SJCRH30 (cell line): ENCODE measurements around the gene PLCL1. TPM values are rescaled to one million over a fixed set of nuclear protein-coding genes. Genes with fewer than 3 reads are reported as not detected.
"Not testable (repeated sequence)": the region's sequence is repeated elsewhere in the genome, so short reads cannot be mapped to it uniquely, and the experiment has no call there.

Experiments used
- DNase-seq, 2 experiments: peaks; one replicate each; pipeline ENCODE4 v3.0.0-alpha.2; 2015 to 2020
- H3K27ac ChIP-seq: fragments of 250-450 bp; sonication (Bioruptor Pico); 2 replicates; pipeline ENCODE4 v1.5.1; 2020; ENCODE audit warnings: mild to moderate bottlenecking, moderate library complexity
- H3K27me3 ChIP-seq: fragments of 250-450 bp; sonication (Bioruptor Pico); 2 replicates; pipeline ENCODE4 v1.5.1; 2020; ENCODE audit warnings: mild to moderate bottlenecking, moderate library complexity
- H3K36me3 ChIP-seq: fragments of 250-450 bp; sonication (Bioruptor Pico); 2 replicates; pipeline ENCODE4 v1.5.1; 2020; ENCODE audit warnings: mild to moderate bottlenecking, moderate library complexity
- H3K4me1 ChIP-seq: fragments of 250-450 bp; sonication (Bioruptor Pico); 2 replicates; pipeline ENCODE4 v1.5.1; 2020; ENCODE audit warnings: mild to moderate bottlenecking, moderate library complexity
- H3K4me3 ChIP-seq: fragments of 250-450 bp; sonication (Bioruptor Pico); 2 replicates; pipeline ENCODE4 v1.5.1; 2020; ENCODE audit warnings: mild to moderate bottlenecking, moderate library complexity
- H3K9me3 ChIP-seq: fragments of 250-450 bp; sonication (Bioruptor Pico); replicated peaks from 2 replicates; pipeline ENCODE4 v1.5.1; 2020; ENCODE audit warnings: mild to moderate bottlenecking, moderate library complexity
- total RNA-seq: library from RNA; depleted of rRNA; stranded (reverse); fragments of >200 nt; shearing (Covaris generic); gene quantifications from 2 replicates; pipeline ENCODE4 v1.2.3, GENCODE V29; 2014

Gene PLCL1
- total RNA-seq, 1 experiment from 2014 or later, result not detected

- no peak overlapping the region for H3K27ac ChIP-seq
- no peak for DNase-seq
- no peaks in the 10 kb centered on the region for H3K36me3 ChIP-seq
- no peaks in the 10 kb centered on the region for H3K27me3 ChIP-seq
- H3K4me3 ChIP-seq, result no peak overlapping the region
- no peaks in the 10 kb centered on the region for H3K4me1 ChIP-seq
- no peaks in the 10 kb centered on the region for H3K9me3 ChIP-seq
These were observed 200.8 kb downstream of the PLCL1 start for GRCh38 chr2:198004921-198005829.

DNA sequence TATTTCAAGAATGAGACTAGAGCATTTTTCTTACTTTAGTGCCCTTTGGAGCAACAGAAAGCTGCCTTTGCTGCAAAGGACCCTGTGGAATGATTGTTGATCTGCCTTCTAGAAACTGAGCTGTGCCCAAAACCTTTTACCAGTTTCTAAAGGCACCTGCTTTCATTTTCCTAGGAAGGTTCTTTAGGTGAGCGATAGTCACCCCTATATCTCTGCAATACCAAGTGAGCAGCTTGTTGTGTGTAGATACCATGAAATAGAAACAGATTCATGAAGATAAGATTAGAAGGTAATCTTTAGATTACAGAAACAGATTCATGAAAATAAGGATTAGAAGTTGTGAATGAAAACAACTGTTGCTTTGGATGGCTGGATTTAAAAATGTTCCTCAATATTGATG is 202.3 kb downstream of the PLCL1 start:
- no peaks in the 10 kb centered on the region for H3K4me1 ChIP-seq
- no peaks in the 10 kb centered on the region for H3K36me3 ChIP-seq
- no peak overlapping the region for H3K4me3 ChIP-seq
- no peak overlapping the region for H3K27ac ChIP-seq
- no peaks in the 10 kb centered on the region for H3K27me3 ChIP-seq
- DNase-seq, result no peak
- H3K9me3 ChIP-seq, result no peaks in the 10 kb centered on the region

DNA sequence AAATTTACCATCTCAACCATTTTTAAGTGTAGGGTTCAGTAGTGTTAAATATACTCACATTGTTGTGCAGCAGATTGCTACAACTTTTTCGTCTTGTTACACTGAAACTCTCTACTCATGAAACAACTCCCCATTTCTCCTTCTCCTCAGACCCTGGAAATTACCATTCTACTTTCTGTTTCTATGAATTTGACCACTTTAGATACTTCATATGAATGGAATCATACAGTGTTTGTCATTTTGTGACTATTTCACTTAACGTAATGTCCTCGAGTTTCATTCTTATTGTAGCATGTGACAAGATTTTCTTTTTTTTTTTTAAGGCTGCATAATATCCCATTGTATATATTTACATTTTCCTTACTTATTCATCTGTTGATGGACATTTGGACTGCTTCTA is 203.8 kb downstream of the PLCL1 start:
- no peak overlapping the region for H3K4me3 ChIP-seq
- no peaks in the 10 kb centered on the region for H3K27me3 ChIP-seq
- no peak for DNase-seq
- no peak overlapping the region for H3K27ac ChIP-seq
- H3K9me3 ChIP-seq, result no peaks in the 10 kb centered on the region
- H3K4me1 ChIP-seq, result no peaks in the 10 kb centered on the region
- no peaks in the 10 kb centered on the region for H3K36me3 ChIP-seq

DNA sequence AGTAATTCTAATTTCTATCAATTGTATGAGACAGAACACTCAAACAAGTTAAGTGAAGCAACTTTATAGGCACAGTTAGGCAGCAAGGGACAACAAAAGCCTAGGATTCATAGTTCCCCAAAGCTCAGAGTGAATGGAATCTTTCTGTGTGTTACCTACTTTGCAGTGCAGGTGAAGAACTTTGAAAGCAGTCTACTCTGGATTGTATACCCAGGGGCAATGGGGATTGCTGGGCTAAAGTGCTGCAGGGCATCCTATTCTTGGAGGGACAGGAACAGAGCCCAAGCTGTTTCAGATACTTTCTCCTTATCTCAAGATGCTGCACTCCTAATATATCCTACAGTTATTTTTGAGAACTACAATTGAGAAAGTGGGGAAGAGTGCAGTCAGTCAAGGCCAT is 207.6 kb downstream of the PLCL1 start:
- H3K4me3 ChIP-seq, result no peak overlapping the region
- no peaks in the 10 kb centered on the region for H3K36me3 ChIP-seq
- no peaks in the 10 kb centered on the region for H3K4me1 ChIP-seq
- no peaks in the 10 kb centered on the region for H3K9me3 ChIP-seq
- H3K27ac ChIP-seq, result no peak overlapping the region
- H3K27me3 ChIP-seq, result 0 out of 2 replicates have a peak, but pooled peaks cover 2% of the 10 kb centered on the region
- no peak for DNase-seq

GRCh38 chr2:198016243-198016642 is 211.8 kb downstream of the PLCL1 start:
- no peaks in the 10 kb centered on the region for H3K36me3 ChIP-seq
- H3K27me3 ChIP-seq, result 0 out of 2 replicates have a peak, but pooled peaks cover 2% of the 10 kb centered on the region
- no peaks in the 10 kb centered on the region for H3K4me1 ChIP-seq
- no peak for DNase-seq
- H3K4me3 ChIP-seq, result no peak overlapping the region
- no peak overlapping the region for H3K27ac ChIP-seq
- no peaks in the 10 kb centered on the region for H3K9me3 ChIP-seq

GRCh38 chr2:198017068-198017467 is 212.7 kb downstream of the PLCL1 start:
- no peak for DNase-seq

DNA sequence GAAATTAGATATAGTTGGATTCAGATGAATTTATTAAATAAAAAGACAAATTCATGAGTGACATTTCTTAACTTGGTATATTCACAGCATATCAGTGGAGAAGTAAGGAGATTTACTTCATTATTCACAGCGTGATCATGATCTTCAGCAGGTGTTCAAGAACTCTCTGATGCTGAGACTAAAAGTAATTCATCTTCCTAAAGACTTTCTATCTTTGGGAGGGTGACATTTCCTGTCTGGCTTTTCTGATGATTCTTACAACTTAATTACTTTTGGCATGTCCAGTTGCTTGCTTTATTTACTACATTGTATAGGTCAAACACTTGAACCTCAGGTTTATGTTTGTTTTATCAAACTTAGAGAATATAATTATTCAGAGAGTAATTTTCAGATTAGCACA is 224.6 kb downstream of the PLCL1 start:
- Histone ChIP-seq H3K27me3 (0 out of 2 replicates have a peak, but pooled peaks cover 5% of the 10 kb centered on the region), H3K4me3 (no peak overlapping the region), H3K36me3 (no peaks in the 10 kb centered on the region), H3K27ac (no peak overlapping the region), H3K4me1 (no peaks in the 10 kb centered on the region), H3K9me3 (no peaks in the 10 kb centered on the region)
- no peak for DNase-seq

More at GRCh38 chr2:198017068-198017467, 212.7 kb downstream of the PLCL1 start:
- 0 out of 2 replicates have a peak, but pooled peaks cover 2% of the 10 kb centered on the region for H3K27me3 ChIP-seq
- no peaks in the 10 kb centered on the region for H3K4me1 ChIP-seq
- H3K36me3 ChIP-seq, result no peaks in the 10 kb centered on the region
- no peak overlapping the region for H3K27ac ChIP-seq
- H3K9me3 ChIP-seq, result no peaks in the 10 kb centered on the region
- no peak overlapping the region for H3K4me3 ChIP-seq

- DNase-seq, H3K4me3 ChIP-seq, H3K27ac ChIP-seq, H3K9me3 ChIP-seq, H3K27me3 ChIP-seq, H3K36me3 ChIP-seq, H3K4me1 ChIP-seq: not testable (repeated sequence)
These were observed 225.2 kb downstream of the PLCL1 start for GRCh38 chr2:198029576-198029975.

DNA sequence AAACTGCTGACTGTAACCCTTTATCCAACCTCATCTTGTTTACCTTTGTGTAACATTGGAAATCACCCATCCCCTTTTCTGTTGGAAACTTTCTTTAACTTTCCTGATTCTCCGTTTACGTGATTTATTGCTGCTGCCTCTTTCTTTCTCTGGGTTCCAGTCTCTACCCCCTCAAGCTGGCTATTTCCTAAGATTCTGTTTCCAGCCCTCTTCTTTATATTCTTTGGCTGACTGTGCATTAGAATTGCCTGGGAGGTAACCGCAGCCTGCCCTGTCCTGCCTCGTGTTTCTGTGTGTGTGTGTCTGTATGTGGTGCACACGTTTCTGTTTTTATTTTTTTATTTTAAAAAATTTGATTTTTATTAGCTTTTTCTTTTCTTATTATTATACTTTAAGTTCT is 229.2 kb downstream of the PLCL1 start:
- H3K9me3 ChIP-seq, result no peaks in the 10 kb centered on the region
- H3K27ac ChIP-seq, result no peak overlapping the region
- no peaks in the 10 kb centered on the region for H3K4me1 ChIP-seq
- DNase-seq, result no peak
- no peak overlapping the region for H3K4me3 ChIP-seq
- 0 out of 2 replicates have a peak, but pooled peaks cover 5% of the 10 kb centered on the region for H3K27me3 ChIP-seq
- no peaks in the 10 kb centered on the region for H3K36me3 ChIP-seq

- Histone ChIP-seq H3K9me3 (no peaks in the 10 kb centered on the region), H3K27me3 (0 out of 2 replicates have a peak, but pooled peaks cover 5% of the 10 kb centered on the region), H3K36me3 (no peaks in the 10 kb centered on the region), H3K4me1 (no peaks in the 10 kb centered on the region), H3K4me3 (no peak overlapping the region), H3K27ac (no peak overlapping the region)
- DNase-seq, result no peak
These were observed 231.9 kb downstream of the PLCL1 start for GRCh38 chr2:198036029-198036879.

GRCh38 chr2:198040835-198041234 is 236.4 kb downstream of the PLCL1 start:
- H3K36me3 ChIP-seq, result no peaks in the 10 kb centered on the region
- DNase-seq, result no peak
- no peak overlapping the region for H3K4me3 ChIP-seq
- H3K27ac ChIP-seq, result no peak overlapping the region
- H3K4me1 ChIP-seq, result no peaks in the 10 kb centered on the region
- no peaks in the 10 kb centered on the region for H3K27me3 ChIP-seq
- H3K9me3 ChIP-seq, result no peaks in the 10 kb centered on the region

DNA sequence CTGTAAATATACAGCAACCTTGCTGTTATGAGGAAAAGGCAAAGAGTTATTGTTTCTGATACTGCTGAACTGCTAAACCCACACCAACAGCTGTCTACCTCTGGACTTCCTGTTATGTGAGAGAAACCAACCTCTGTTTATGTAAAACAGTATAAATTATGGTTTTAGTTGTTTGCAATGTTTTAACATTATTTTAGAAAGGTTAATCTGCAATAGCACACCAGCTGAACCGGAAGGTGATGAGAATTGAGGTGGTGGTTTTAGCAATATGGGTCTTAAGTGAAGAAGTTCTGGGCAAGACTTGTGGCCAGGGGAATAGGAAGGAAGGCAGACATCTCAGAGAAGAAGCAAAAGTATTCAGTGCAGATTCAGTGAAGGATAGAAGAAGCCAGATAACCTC is 237.8 kb downstream of the PLCL1 start:
- no peak overlapping the region for H3K27ac ChIP-seq
- no peaks in the 10 kb centered on the region for H3K27me3 ChIP-seq
- peak in 1 of 2 experiments; percentile 2 for DNase-seq

GRCh38 chr2:198044777-198045176 is 240.4 kb downstream of the PLCL1 start:
- H3K9me3 ChIP-seq, result no peaks in the 10 kb centered on the region
- no peak for DNase-seq
- H3K4me1 ChIP-seq, result no peaks in the 10 kb centered on the region
- H3K4me3 ChIP-seq, result no peak overlapping the region
- H3K27ac ChIP-seq, result no peak overlapping the region
- no peaks in the 10 kb centered on the region for H3K36me3 ChIP-seq
- H3K27me3 ChIP-seq, result no peaks in the 10 kb centered on the region

More for the DNA sequence above, 237.8 kb downstream of the PLCL1 start:
- Histone ChIP-seq H3K4me3 (no peak overlapping the region), H3K9me3 (no peaks in the 10 kb centered on the region), H3K36me3 (no peaks in the 10 kb centered on the region), H3K4me1 (no peaks in the 10 kb centered on the region)

DNA sequence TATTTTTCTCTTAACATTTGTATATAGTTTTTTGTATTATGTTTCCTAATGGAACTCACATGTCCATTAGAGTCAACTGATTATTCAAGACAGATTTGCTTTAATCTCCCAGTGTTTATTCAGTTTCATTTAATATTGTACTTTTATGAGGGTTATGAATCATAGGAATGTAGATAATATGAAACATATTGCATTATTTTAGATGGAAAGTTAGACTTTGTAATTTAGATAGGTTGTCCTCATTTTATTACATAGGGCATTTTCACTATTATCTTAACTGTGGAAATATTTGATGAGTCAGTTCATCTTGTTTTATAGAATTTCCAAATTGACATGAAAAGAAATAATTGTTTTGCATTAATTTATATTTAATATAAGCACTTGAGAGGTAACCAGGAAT is 240.8 kb downstream of the PLCL1 start:
- Histone ChIP-seq H3K9me3 (no peaks in the 10 kb centered on the region), H3K4me1 (no peaks in the 10 kb centered on the region), H3K4me3 (no peak overlapping the region), H3K36me3 (no peaks in the 10 kb centered on the region), H3K27ac (no peak overlapping the region), H3K27me3 (no peaks in the 10 kb centered on the region)
- DNase-seq, result no peak

GRCh38 chr2:198052741-198053140 is 248.3 kb downstream of the PLCL1 start:
- no peaks in the 10 kb centered on the region for H3K9me3 ChIP-seq
- H3K4me1 ChIP-seq, result no peaks in the 10 kb centered on the region
- H3K27ac ChIP-seq, result no peak overlapping the region
- no peak overlapping the region for H3K4me3 ChIP-seq
- DNase-seq, result no peak
- no peaks in the 10 kb centered on the region for H3K36me3 ChIP-seq
- H3K27me3 ChIP-seq, result no peaks in the 10 kb centered on the region
